ENCODE data around the gene PRPF38B.
A peak's percentile ranks its signal among the peaks of the same experiment; 100 is the strongest.

Gene PRPF38B

GRCh38 chr1:108718927-108719655 is 27.0 kb downstream of the PRPF38B start:
- peak; percentile 18 for DNase-seq

GRCh38 chr1:108719656-108720435 is 27.7 kb downstream of the PRPF38B start:
- DNase-seq = peak; percentile 90

- DNase-seq = no peak
These were observed 30.2 kb downstream of the PRPF38B start for GRCh38 chr1:108722292-108722691.

- no peak for DNase-seq
These were observed 33.8 kb downstream of the PRPF38B start for GRCh38 chr1:108725906-108726305.

GRCh38 chr1:108728327-108728923 is 36.3 kb downstream of the PRPF38B start:
- DNase-seq = no peak

- no peak for DNase-seq
These were observed 37.4 kb downstream of the PRPF38B start for GRCh38 chr1:108729481-108729880.

- peak; percentile 36 for DNase-seq
These were observed 40.3 kb downstream of the PRPF38B start for GRCh38 chr1:108732398-108732797.

- DNase-seq = no peak
These were observed 42.2 kb downstream of the PRPF38B start for GRCh38 chr1:108734171-108734865.

- no peak for DNase-seq
These were observed 50.1 kb downstream of the PRPF38B start for GRCh38 chr1:108742253-108742652.

- DNase-seq = no peak
These were observed 53.9 kb downstream of the PRPF38B start for GRCh38 chr1:108745980-108746381.

GRCh38 chr1:108746382-108747170 is 54.5 kb downstream of the PRPF38B start, which contains the start of gene STXBP3:
STXBP3 (plus strand) TSS chr1:108746674; CDS start chr1:108746738, 64 bp downstream.
- DNase-seq = peak; percentile 97

- peak; percentile 83 for DNase-seq
These were observed 55.2 kb downstream of the PRPF38B start for GRCh38 chr1:108747171-108747850.

GRCh38 chr1:108747898-108748297 is 55.8 kb downstream of the PRPF38B start:
- DNase-seq = no peak

GRCh38 chr1:108749081-108749480 is 57.0 kb downstream of the PRPF38B start:
- no peak for DNase-seq

- DNase-seq = no peak
These were observed 58.5 kb downstream of the PRPF38B start for GRCh38 chr1:108750476-108751181.

Data from fibroblast of upper back skin (primary cell).